DND-41 (cell line): Measurements from ENCODE around the gene SLC35F3.

ENCODE experiments used
- EZH2 ChIP-seq: IDR thresholded peaks from 3 replicates; pipeline ENCODE4 v1.6.1; 2012; ENCODE audit warnings: borderline replicate concordance, low read depth, mild to moderate bottlenecking, moderate library complexity, low read length, inconsistent platforms; ENCODE audit not compliant: severe bottlenecking
- TF ChIP-seq, protein P1 (sequence below): IDR thresholded peaks from 2 replicates; pipeline ENCODE4 v1.5.1; 2012; ENCODE audit warnings: borderline replicate concordance, low read length, moderate library complexity, mild to moderate bottlenecking; ENCODE audit not compliant: poor library complexity, severe bottlenecking; ENCODE audit errors: extremely low read depth

DNA sequence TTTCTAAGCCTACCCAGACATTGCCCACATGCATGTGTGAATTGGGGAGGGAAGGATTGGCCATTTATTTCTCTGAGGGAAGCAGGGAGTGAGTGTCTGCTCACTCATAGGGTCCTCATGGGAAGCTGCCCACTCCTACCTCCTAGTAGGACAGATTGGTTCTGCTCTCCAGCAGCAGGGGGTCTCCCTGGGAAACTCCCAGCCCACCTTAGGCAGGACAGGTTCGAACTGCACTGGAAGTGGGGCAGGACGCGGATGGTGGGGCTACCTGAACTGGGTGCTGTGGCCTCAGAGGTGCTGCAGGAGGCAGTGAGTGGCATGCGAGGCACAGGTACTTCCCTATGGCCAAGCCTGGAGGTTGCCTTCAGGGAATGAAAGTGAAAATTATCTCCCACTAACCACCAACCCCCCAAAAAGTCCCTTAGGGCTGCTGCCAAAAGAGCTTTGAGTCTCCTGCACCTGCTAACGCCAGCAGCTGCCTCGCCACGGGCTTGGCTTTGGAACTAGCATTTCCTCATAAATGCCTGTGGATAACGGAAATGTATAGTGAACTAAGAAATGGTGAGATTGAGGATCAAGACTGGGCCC is 311.7 kb downstream of the SLC35F3 start:
- TF ChIP-seq, protein P1, sequence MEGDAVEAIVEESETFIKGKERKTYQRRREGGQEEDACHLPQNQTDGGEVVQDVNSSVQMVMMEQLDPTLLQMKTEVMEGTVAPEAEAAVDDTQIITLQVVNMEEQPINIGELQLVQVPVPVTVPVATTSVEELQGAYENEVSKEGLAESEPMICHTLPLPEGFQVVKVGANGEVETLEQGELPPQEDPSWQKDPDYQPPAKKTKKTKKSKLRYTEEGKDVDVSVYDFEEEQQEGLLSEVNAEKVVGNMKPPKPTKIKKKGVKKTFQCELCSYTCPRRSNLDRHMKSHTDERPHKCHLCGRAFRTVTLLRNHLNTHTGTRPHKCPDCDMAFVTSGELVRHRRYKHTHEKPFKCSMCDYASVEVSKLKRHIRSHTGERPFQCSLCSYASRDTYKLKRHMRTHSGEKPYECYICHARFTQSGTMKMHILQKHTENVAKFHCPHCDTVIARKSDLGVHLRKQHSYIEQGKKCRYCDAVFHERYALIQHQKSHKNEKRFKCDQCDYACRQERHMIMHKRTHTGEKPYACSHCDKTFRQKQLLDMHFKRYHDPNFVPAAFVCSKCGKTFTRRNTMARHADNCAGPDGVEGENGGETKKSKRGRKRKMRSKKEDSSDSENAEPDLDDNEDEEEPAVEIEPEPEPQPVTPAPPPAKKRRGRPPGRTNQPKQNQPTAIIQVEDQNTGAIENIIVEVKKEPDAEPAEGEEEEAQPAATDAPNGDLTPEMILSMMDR, result no peak
- no peak for TF ChIP-seq EZH2
